ENCODE results near the gene COL6A2. TPM values are rescaled to one million over a fixed set of nuclear protein-coding genes. Genes with fewer than 3 reads are reported as not detected.
"Not testable (repeated sequence)": the region's sequence is repeated elsewhere in the genome, so short reads cannot be mapped to it uniquely, and the experiment has no call there.

Gene COL6A2
- total RNA-seq: 37.1 TPM

- no peak for DNase-seq
Measured at GRCh38 chr21:46097336-46098293, at the start of gene COL6A2. COL6A2 (plus strand) TSS chr21:46098112.

DNA sequence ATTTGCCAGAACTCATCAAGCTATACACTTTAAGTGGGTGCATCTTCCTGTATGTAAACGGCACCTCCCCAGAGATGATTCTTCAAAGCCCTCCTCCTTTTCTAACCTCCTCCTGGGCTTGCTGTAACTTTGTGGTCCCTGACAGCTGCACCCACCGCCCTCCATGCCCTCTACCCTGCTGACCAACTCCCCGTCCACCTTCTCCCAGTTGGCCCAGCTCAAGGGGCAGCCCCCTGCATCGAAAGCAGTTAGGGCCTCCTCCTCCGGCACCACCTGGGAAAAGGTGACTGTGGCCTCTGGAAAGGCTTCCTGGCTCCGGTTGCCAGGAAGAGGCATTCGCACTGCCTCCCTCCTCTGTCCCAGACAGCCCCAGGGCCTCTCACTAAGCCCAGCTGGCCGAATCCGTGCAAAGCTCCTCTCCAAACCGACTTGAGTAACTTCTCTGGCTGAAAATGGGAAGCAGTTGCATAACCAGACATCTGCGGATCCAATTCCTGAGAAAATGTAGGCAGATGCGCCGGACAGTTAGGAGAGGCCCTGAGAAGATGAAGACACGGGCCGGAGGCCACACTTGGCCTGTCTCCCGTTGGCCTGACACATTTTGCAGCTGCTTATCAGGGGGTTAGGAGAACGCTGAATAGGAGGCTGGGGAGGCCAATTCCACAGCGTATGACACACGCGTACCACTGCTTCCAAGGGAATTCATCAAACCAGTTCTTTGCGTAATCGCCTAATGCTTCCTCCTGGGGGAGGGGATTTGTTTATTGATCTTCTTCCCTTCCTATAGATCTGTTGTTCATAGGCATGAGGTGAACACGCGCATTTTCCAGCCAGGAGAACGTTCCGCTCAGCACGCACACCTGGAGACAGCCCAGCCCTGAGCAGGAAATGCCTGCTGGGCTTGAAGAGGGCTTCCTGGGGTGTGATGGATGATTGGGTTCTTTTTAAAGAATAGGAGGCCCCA lies 48.7 kb upstream of the COL6A2 start:
- peak; percentile 25 for DNase-seq

GRCh38 chr21:46049890-46050667 lies 47.8 kb upstream of the COL6A2 start:
- no peak for DNase-seq

- DNase-seq: no peak
Measured at GRCh38 chr21:46050668-46051378, 47.1 kb upstream of the COL6A2 start.

DNA sequence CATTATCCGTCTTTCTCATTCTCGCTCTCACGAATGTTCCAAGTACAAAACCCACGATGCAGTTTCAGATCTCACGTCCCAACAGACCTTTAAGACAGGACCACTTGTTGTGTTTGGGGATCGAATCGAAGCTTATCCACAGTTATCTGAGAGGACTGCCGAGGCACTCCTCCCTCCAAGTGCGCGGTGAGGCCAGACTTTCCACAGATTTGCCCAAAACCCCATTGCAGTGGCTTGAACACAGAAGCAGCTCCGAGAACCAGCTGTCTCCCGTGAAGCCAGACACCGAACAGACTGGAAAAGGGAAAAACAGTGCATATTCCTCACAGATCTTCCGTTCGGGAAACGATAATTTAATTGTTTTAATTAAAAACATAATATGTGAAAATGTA lies 46.5 kb upstream of the COL6A2 start:
- DNase-seq: no peak

DNA sequence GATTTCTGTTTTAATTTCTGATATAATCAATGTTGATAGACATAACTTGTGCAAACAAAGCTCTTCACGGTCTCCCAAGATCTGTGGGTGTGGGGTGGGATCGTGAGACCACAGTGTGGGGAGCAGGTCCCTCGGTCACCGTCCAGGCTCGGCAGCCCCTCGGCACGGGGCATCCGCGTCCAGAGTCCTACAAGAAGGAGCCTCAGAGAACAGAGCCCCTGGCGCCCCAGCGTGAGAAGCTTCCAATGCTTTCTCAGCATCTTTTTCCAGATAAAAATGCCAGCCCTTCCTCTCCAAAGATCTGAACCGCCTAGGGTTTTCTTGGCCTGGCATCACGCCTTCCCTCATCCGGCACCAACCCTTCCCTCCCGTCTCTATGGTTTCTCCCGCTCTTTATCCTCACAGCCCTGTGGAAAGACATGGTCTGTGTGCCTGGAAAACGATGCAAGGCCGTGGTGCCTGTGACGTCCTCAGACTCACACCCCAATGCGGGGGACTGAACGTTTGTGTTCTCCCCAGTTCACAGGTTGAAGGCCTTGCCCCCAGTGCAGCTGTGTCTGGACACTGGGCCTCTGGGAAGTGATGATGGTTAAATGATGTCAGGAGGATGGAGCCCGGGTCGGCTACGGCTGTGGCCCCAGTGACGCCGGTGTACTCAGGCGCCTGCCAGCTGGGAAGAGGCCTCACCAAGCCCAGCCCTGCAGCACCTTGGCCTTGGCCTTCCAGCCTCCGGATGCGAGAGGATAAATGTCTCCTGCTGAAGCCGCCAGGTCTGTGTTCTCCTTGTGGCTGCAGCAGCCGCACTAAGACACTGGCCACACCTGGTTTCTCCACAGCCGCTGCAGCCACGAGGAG lies 45.9 kb upstream of the COL6A2 start:
- no peak for DNase-seq

- DNase-seq: no peak
Measured at GRCh38 chr21:46052703-46053651, 44.9 kb upstream of the COL6A2 start.

DNA sequence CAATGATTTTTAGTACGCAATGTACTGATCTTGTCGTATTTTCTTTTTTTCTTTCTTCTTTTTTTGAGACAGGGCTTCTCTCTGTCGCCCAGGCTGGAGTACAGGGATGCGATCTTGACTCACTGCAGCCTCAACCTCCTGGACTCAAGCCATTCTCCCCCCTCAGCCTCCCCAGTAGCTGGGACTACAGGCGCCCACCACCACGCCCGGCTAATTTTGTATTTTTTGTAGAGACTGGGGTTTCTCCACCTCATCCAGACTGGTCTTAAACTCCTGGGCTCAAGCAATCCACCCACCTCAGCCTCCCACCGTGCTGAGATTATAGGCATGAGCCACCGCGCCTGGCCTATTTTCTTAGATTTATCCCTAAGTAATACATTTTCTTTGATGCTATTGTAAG lies 43.9 kb upstream of the COL6A2 start:
- DNase-seq: no peak

DNA sequence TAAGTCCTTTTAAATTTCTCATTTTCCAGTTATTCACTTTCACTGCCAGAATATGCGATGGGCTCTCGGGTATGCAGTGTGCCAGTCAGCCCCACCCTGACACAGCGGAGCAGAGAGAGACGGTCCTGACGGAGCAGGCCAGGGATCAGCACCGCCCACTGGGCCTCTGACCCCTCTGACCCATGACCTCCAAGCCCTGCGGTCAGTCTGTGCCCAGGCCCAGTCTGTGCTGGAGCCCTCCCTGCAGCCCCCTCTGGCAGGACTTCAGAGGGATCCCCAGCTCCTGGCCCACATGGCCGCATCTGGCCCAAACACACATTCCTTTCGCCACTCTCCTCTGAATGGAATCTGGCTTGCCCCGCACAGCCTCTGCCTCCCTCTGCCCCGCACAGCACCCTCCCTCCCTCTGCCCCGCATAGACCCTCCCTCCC lies 43.4 kb upstream of the COL6A2 start:
- no peak for DNase-seq

- DNase-seq: no peak
Measured at GRCh38 chr21:46055863-46056281, 42.0 kb upstream of the COL6A2 start.

- no peak for DNase-seq
Measured at GRCh38 chr21:46056450-46056903, 41.4 kb upstream of the COL6A2 start.

DNA sequence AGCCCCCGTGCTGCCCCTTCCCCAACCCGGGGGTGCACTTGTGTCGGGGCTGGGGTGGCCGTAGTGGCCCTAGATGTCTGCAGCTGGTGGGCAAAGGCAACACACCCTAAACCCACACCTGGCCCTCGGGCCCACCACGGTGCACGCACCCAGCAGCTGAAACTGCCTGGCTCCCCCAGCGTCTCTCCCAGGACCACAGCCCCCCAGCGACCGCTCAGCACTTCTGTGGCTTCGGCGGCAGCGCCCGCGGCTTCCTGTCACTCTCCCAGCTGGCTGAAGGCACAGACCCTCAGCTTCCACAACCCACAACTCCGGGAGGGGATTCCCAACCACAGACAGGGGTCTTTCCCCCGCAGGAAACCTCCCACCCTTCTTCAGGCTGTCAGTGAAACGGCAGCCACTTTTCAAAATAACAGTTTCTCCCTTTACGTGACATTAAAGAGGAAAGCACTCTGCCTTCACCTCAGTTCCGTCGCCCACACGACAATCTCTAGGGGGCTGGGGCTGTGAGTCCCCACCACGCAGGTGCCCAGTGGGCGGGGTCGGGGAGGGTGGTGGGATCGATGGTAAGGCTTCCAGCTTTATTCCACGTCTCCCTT lies 40.7 kb upstream of the COL6A2 start:
- DNase-seq: no peak

GRCh38 chr21:46057710-46058241 lies 40.1 kb upstream of the COL6A2 start:
- no peak for DNase-seq

- DNase-seq: no peak
Measured at GRCh38 chr21:46058431-46059145, 39.3 kb upstream of the COL6A2 start.

GRCh38 chr21:46059195-46059594 lies 38.7 kb upstream of the COL6A2 start:
- DNase-seq: no peak

DNA sequence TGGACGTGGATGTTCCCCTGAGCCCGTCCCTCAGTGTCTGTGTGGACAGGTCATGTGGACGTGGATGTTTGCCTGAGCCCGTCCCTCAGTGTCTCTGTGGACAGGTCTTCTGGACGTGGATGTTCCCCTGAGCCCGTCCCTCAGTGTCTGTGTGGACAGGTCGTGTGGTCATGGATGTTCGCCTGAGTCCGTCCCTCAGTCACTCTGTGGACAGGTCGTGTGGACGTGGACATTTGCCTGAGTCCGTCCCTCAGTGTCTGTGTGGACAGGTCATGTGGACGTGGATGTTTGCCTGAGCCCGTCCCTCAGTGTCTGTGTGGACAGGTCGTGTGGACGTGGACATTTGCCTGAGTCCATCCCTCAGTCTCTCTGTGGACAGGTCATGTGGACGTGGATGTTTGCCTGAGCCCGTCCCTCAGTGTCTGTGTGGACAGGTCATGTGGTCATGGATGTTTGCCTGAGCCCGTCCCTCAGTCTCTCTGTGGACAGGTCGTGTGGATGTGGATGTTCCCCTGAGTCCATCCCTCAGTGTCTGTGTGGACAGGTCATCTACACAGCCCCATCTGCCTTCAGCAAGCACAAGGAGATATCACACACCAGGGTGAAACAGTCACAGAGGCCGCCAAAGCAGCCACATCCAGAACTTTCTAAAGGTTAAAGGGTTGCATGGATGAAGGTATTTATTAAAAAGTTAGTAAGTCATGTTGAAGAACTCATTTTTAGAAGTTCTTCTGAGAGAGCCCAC lies 38.0 kb upstream of the COL6A2 start:
- DNase-seq: not testable (repeated sequence)

DNA sequence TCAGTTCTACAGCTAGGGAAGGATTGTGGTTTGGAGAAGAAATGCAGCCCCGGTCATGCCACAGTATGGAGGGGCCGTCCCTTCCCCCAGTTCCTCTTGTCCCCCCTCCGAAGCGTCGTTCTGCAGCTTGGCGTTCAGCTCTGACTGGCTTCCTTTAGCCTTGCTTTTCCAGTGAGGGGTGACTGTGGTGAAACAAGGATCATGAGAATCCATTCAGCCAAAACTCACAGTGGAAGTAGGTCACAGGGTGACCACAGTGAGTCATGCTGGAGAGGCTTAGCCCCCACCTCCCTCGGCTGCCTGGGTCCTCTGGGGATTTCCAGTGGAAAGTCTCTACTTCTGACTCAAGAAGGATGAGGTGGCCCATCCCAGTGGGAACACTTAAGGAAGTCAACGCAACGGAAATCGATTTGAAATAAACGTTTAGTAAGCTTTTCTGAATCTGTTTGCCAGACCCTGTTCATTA lies 37.3 kb upstream of the COL6A2 start:
- DNase-seq: no peak
